ENCODE data around the gene PIEZO1. TPM values are rescaled to one million over a fixed set of nuclear protein-coding genes. Genes with fewer than 3 reads are reported as not detected.

The PIEZO1 gene
- total RNA-seq, 1 experiment from 2014 or later, result 71.1 TPM

DNA sequence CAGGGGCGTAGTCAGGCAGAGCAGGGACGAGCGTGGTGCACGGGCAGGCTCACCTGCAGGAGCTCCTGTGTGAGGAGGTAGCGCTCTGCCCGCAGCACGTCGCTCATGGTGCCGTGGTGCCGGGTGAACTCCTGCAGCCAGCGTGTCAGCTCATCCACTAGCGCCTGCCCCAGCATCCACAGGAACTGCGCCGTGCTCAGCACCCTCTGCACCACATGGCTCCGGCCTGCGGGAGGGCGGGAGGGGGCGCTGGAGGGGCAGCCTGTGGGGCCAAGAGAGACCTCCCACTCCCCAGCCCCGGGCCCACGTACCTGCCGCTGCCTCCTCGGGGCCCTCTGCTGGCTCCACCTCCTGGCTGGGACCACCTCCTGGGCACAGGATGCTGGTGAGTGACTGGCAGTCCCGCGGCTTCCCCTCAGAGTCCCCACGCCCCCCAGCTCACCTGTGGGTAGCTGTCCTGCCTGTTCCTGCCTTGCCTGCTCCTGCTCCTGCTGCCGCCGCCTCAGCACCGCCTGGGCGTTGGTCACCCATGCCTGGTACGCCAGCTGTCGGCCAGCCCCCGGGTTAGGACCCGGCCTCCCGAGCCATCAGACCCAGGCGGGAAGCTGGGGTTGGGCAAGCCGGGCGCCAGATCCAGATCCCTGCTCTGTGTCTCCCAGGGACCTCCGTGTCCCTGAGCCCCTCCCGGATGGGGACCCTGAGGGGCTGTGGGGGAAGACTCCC lies 62.1 kb downstream of the PIEZO1 start:
- Mint-ChIP-seq H3K27me3 (ENCODE audit: low read depth) (no peaks in the 10 kb centered on the region; the same call in 1 of the 2 replicates), H3K9me3 (no peaks in the 10 kb centered on the region), H3K4me3 (no peak overlapping the region), H3K36me3 (ENCODE audit: insufficient read depth in 1 of 3, low read depth in 3 of 3) (peaks cover 10 to 33% (median 29%) of the 10 kb centered on the region in 3 experiments; a peak in 6 of 7 replicates), H3K4me1 (no peaks in the 10 kb centered on the region), H3K27ac (no peak overlapping the region)
- H4K5ac ChIP-seq (ENCODE audit: insufficient read length, low read depth, low read length), result no peak overlapping the region
- H3K14ac ChIP-seq (ENCODE audit: insufficient read depth, low read length), result no peak overlapping the region
- no peak overlapping the region for H2BK120ac ChIP-seq (ENCODE audit: low read depth, low read length, poor library complexity, severe bottlenecking)
- no peak overlapping the region for H2AFZ ChIP-seq (ENCODE audit: low read length)
- no peak overlapping the region for H3K27ac ChIP-seq (ENCODE audit: insufficient read length, low read depth, low read length)
- no peak overlapping the region for H4K91ac ChIP-seq (ENCODE audit: insufficient read length, low read depth, low read length)
- no peaks in the 10 kb centered on the region for H3K9me3 ChIP-seq (ENCODE audit: control insufficient read depth, low read depth, low read length)
- H3K23ac ChIP-seq (ENCODE audit: insufficient read length, low read depth, low read length), result no peak overlapping the region
- H2BK20ac ChIP-seq (ENCODE audit: low read depth, low read length, poor library complexity, severe bottlenecking), result no peak overlapping the region
- no peak overlapping the region for H2BK15ac ChIP-seq (ENCODE audit: low read depth, low read length)
- H2AK5ac ChIP-seq (ENCODE audit: insufficient read length, low read length), result no peak overlapping the region
- H3K9ac ChIP-seq (ENCODE audit: extremely low read depth, insufficient read length, low read length), result no peak overlapping the region
- TF ChIP-seq, protein P1, sequence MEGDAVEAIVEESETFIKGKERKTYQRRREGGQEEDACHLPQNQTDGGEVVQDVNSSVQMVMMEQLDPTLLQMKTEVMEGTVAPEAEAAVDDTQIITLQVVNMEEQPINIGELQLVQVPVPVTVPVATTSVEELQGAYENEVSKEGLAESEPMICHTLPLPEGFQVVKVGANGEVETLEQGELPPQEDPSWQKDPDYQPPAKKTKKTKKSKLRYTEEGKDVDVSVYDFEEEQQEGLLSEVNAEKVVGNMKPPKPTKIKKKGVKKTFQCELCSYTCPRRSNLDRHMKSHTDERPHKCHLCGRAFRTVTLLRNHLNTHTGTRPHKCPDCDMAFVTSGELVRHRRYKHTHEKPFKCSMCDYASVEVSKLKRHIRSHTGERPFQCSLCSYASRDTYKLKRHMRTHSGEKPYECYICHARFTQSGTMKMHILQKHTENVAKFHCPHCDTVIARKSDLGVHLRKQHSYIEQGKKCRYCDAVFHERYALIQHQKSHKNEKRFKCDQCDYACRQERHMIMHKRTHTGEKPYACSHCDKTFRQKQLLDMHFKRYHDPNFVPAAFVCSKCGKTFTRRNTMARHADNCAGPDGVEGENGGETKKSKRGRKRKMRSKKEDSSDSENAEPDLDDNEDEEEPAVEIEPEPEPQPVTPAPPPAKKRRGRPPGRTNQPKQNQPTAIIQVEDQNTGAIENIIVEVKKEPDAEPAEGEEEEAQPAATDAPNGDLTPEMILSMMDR (conservative IDR thresholded peaks at IDR 0.05), result no peak; the same call in 2 of the 3 replicates
- H4K8ac ChIP-seq (replicated peaks; ENCODE audit: insufficient read length, low read depth, low read length), result no peak overlapping the region
- no peak overlapping the region for H2BK5ac ChIP-seq (ENCODE audit: insufficient read length, low read length)
- no peak overlapping the region for H3T11ph ChIP-seq (ENCODE audit: low read length)
- H3K4me1 ChIP-seq (ENCODE audit: insufficient read depth, low read length), result no peaks in the 10 kb centered on the region
- no peak overlapping the region for H3K18ac ChIP-seq (ENCODE audit: insufficient read length, low read depth, low read length)
- DNase-seq, result peak; percentile 66
- H3K23me2 ChIP-seq (ENCODE audit: insufficient read length, low read depth, low read length, poor library complexity, severe bottlenecking), result no peaks in the 10 kb centered on the region
- no peak overlapping the region for H3K56ac ChIP-seq (ENCODE audit: insufficient read length, low read depth, low read length)
- no peaks in the 10 kb centered on the region for H3K79me2 ChIP-seq (ENCODE audit: insufficient read depth, low read length)
- H3K4me2 ChIP-seq (ENCODE audit: insufficient read depth, insufficient read length, low read length), result no peak overlapping the region
- no peaks in the 10 kb centered on the region for H3K79me1 ChIP-seq (ENCODE audit: insufficient read depth, low read depth, low read length, poor library complexity, severe bottlenecking)
- no CpG with 5 or more reads among the region's 39 CpGs for WGBS (ENCODE audit: extremely low coverage, insufficient read length, low lambda C conversion rate)
- no peak overlapping the region for H3K4ac ChIP-seq (ENCODE audit: low read depth, low read length)
- no peaks in the 10 kb centered on the region for H4K20me1 ChIP-seq (ENCODE audit: control insufficient read depth, insufficient read depth, insufficient read length)
- H2BK12ac ChIP-seq (ENCODE audit: insufficient read length, low read depth, low read length), result no peak overlapping the region
- H3K27me3 ChIP-seq (ENCODE audit: insufficient read depth, low read length), result no peaks in the 10 kb centered on the region
